ENCODE results near the gene TRIP6.

TRIP6 gene, protein sequence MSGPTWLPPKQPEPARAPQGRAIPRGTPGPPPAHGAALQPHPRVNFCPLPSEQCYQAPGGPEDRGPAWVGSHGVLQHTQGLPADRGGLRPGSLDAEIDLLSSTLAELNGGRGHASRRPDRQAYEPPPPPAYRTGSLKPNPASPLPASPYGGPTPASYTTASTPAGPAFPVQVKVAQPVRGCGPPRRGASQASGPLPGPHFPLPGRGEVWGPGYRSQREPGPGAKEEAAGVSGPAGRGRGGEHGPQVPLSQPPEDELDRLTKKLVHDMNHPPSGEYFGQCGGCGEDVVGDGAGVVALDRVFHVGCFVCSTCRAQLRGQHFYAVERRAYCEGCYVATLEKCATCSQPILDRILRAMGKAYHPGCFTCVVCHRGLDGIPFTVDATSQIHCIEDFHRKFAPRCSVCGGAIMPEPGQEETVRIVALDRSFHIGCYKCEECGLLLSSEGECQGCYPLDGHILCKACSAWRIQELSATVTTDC

GRCh38 chr7:100867040-100867775 lies at the start of gene TRIP6:
Gene TRIP6, plus strand, starts transcription at chr7:100867387. Its CDS starts 111 bp downstream, at chr7:100867498.
- DNase-seq: no peak

DNA sequence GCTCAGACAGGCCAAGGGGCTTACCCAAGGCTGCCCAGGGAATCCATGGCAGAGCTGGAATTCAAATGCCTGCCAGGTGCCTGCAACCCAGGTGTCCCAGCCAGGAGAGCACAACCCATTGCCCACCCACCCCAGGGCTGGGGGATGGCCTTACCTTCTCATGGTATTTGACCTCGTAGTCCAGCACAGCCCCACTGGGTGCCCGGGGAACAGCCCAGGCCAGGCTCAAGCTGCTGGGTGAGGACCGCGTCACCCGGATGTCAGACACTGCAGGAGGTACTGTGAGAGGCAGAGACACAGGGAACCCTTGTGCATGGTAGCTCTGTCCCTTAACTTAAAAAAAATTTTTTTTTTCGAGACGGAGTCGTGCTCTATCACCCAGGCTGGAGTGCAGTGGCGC lies 48.8 kb upstream of the TRIP6 start:
- DNase-seq: no peak

- DNase-seq: no peak
Observed at GRCh38 chr7:100818825-100819224, 48.4 kb upstream of the TRIP6 start.

DNA sequence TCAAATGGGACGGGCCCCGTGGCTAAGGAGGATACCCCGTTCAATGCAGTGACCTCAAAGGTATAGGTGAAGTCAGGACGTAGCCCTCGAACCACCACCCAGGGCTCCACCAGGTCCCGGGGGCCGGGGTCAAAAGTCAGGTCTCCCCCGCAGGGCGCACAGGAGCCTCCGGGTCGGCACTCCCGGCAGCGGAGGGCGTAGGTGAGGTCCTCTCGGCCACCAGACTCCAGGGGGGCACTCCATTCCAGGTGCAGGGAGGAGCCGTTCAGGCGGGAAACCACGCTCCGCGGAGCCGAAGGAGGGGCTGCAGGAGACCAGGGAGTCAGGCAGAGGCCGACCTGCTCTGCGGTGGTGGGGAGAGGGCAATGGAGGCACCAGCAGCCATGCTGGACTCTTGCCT lies 47.6 kb upstream of the TRIP6 start:
- DNase-seq: no peak

GRCh38 chr7:100822236-100823139 lies 44.7 kb upstream of the TRIP6 start:
- no peak for DNase-seq

- no peak for DNase-seq
Observed at GRCh38 chr7:100823140-100823525, 44.1 kb upstream of the TRIP6 start.

DNA sequence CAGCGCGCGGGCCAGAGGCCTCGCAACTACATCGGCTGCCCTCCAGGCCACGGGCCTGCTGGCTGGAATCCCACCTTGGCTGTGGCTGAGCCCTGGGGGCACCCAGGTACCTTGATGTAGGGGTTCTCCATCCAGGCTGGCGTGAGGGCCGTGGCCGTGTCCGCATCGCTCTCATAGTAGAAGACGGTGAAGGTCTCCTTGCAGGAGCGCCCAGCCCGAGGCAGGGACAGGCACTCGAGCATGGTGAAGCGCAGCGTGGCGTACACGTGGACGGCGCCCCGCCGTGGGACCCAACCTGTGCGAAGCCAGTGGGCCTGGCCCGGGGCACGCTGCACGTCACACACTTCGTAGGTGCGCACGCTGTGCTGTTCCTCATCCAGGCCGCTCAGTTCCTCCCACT lies 43.7 kb upstream of the TRIP6 start:
- no peak for DNase-seq

DNA sequence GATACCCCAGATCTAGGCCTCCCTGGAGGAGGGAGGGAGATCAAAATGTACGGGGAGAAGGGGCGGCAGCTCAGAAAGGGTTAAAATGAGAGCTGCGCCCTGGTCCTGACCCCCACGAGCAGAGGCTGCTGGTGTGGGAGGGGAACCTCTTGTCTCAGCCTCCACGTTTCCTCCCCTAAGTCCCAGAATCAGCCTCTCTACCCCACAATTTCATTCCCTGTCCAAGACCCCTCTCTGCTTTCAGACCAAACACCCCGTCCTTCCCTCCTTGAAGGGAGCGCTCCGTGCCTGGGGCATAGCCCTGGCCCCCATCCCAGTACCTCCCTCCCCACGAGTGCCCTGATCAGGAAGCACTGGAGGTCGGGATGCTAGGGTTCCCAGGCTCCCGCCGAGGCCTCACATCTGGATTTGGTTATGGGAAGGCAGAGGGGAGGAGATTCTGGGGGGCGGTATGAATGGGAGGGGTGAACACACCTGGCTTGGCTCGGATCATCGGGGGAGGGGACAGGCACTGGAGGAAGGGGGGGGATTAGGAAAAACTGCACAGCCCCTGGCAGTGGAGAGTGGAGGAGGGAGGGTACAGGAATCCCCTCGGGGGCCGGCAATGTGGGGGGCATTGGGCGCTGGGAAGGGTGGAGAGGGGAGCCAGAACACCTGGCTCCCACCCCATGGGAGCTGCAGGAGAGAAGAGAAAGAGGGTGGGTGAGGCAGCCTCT lies 42.5 kb upstream of the TRIP6 start:
- no peak for DNase-seq

GRCh38 chr7:100825215-100825671 lies 41.9 kb upstream of the TRIP6 start:
- DNase-seq: no peak

DNA sequence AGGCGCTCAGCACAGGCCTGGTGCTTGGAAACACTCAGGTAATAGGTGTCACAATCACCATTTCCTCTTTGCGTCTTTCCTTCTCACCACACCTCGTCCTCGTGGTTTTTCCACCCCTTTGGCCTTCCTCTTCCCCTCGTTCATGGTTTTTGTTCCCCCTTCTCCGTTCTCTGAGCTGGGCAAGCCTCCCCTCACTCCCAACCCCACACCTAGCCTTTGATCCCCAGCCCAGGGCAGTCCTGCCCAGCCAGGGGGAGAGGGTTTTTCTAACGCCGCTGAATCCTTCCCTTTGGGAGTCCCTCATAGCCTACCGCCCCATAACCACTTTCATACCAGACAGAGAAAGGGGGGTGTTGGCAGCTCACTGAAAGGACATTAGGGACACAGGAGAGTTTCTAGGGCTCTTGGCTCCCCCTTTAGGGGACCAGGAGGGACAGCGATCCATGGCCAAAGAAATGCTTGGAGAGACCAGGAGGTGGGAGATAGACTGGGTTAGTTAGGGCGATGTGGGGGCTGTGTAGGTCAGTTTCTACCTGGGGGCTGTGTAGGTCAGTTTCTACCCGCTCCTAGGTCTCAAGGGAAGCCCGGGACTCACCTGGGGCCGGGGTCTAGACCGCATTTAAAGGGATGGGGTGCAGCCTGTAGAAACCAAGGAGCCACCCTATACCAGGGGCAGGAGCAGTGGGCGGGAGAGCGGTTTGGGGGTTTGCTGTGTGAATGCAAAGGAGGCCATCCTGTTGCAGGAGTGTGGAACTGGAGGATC lies 41.3 kb upstream of the TRIP6 start:
- no peak for DNase-seq

- no peak for DNase-seq
Observed at GRCh38 chr7:100826514-100827329, 40.5 kb upstream of the TRIP6 start.

DNA sequence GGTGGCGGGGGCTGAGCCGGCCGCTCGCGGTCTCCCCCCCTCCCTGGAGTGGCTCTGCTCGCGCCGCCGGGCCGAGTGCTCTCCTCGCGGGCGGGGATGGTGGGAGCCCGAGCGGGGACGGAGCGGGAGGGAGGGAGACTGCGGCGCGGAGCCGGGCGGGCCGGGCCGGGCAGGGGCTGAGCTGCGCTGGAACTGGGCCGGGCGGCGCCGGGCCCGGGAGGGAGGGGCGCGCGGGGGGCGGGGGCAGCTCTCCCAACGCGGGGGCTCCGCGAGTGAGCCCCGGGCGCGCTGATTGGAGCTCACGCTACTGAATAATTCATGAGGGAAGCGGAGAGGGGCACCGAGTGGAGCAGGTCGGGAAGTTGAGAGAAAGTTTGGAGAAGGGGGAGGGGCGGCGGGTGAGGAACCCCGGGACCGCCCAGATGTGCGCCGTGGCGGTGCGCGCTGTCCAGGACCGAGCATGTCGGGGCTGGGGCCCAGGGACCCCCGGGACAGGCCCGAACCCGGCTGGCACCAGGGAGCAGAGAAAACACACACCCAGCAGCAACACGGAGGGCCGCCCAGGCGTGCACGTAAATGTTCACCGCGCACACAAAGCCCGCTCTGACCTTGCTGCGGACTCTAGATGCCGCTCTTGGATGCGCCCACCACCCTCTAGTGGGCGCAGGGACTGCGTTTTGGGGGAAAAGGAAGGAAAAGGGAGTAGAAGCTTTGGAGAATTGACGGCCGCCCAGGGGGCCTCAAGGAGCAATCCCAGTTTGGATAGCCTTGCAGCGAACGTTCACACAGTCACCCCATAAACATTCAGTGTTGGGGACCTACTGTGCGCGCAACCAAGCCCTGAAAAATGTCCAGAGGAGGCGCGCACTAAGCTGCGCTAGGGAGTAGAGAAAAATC lies 39.6 kb upstream of the TRIP6 start, which contains the start of gene EPHB4:
Gene EPHB4, minus strand, starts transcription at position 194 of the 897 bp plus-strand sequence. CDS start 493 bp downstream, outside the sequence.
- DNase-seq: no peak

- no peak for DNase-seq
Observed at GRCh38 chr7:100829150-100829716, 38.0 kb upstream of the TRIP6 start.

DNA sequence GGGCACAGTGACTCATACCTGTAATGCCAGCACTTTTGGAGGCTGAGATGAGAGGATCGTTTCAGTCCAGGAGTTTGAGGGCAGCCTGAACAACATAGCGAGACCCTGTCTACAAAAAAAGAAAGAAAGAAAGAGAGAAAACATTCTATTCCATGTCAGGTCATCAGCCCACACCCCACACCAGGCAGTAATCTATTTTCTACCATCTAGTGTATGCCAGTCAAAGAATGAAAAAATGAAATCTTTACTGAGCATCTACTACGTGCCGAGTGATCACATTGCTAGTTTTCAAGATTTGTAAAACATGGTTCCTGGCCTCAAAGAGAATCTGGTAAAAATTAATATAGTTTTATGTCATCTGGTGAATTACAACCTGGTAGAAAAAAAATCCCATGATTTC lies 36.8 kb upstream of the TRIP6 start:
- DNase-seq: no peak

DNA sequence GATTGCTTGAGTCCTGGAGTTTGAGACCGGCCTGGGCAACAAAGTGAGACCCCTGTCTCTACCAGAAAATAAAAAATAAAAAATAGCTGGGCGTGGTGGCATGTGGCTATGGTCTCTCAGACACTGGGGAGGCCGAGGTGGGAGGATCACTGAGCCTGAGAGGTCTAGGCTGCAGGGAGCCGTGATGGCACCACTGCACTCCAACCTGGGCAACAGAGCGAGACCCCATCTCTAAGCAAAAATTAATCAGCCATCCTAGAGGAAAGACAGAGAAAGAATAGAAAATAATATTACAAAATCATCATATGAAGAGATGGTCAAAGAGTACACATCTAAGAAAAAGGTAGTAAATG lies 34.9 kb upstream of the TRIP6 start:
- DNase-seq: no peak

DNA sequence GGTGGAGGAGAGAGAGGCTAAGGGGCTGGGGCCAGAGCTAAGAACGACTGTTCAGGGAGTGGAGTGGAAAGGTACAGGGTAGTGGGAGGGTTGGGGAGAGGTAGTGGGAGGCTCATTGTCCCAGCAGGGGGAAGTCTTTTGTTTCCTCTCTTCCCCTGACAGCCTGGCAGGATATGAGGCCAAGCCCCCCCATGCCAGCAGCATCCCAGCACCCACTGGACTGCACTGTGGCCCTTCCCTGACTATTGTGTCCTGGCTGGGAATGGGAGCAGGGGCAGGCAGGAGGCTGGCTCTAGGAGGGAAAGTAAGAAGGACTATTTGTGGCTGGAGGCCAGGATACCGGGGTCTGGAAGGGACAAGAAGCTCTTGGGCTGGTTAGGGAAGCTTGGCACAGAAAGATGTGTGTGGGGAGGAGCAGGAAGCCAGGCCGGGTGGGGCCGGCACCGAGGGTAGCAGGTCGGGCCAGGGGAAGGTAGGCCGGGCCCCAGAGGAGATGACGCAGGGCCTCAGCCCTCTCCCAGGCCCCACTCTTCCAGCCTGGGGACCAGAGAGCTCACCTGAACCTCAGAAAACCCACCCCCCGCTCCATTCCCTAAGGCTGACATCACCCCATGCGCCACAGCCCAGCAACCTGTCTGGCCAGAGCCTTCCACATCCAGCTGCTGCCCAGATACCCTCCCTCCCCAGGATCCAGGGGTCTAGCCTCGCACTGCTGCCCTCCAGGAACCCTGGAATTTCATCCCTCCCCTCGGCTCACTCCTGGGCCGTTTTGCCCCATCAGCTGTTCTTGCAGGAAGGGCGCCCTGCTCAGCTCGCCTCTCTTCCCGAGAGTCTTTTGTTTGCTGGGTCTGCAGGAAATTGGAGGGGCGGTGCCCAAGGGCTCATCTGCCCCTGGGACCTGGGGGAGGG lies 31.0 kb upstream of the TRIP6 start:
- no peak for DNase-seq

GRCh38 chr7:100836812-100837098 lies 30.4 kb upstream of the TRIP6 start:
- no peak for DNase-seq

Data from NCI-H187 (cell line).